ENCODE results near the gene KIAA1217.

- TF ChIP-seq POLR2A (IDR thresholded peaks at IDR 0.05; ENCODE audit: low read depth, low read length) (no peak), POLR2AphosphoS5 (IDR thresholded peaks at IDR 0.05; ENCODE audit: low read depth, low read length) (no peak), TAF1 (IDR thresholded peaks at IDR 0.05; ENCODE audit: low read depth, low read length) (no peak), POU2F2 (IDR thresholded peaks at IDR 0.05; ENCODE audit: low read depth, low read length) (no peak), SPI1 (IDR thresholded peaks at IDR 0.05; ENCODE audit: low read depth, low read length) (no peak)
Observed at GRCh38 chr10:24299578-24300260, 90.8 kb downstream of the KIAA1217 start.

Data from GM12891 (cell line).